Measurements from ENCODE around the gene KIF18B. TPM values are rescaled to one million over a fixed set of nuclear protein-coding genes. Genes with fewer than 3 reads are reported as not detected.

The KIF18B gene
- polyA plus RNA-seq, 1 experiment: 10.6 TPM

DNA sequence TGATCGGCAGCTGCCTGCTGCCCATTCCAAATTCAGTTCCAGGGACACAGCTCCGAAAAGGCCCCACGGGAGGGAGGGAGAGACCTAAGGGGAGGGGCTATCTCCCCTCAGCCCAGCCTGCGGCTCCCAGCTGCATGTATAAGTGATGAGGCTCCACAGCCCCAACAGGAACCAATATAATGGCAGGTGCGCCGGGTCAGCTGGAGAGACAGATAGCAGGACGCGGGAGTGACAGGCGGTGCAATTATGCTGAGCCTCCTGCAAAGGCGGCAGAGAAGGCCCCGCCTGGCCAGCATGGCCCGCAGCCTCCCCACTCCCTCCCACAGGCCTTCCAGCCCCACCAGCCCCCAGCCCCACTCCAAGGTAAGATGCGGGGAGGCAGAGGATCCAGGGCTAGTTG, 28.6 kb upstream of the KIF18B start:
- Histone ChIP-seq H3K27me3 (ENCODE audit: control insufficient read depth, insufficient read depth, low read length) (peaks cover 13% of the 10 kb centered on the region), H3K36me3 (ENCODE audit: control insufficient read depth, insufficient read depth, low read length) (no peaks in the 10 kb centered on the region), H3K4me3 (ENCODE audit: low read depth, low read length) (no peak overlapping the region)
- ChIA-PET POLR2A (no interaction called here), CTCF (no interaction called here)
- DNase-seq (ENCODE audit: low read depth): no peak
- TF ChIP-seq, protein P1, sequence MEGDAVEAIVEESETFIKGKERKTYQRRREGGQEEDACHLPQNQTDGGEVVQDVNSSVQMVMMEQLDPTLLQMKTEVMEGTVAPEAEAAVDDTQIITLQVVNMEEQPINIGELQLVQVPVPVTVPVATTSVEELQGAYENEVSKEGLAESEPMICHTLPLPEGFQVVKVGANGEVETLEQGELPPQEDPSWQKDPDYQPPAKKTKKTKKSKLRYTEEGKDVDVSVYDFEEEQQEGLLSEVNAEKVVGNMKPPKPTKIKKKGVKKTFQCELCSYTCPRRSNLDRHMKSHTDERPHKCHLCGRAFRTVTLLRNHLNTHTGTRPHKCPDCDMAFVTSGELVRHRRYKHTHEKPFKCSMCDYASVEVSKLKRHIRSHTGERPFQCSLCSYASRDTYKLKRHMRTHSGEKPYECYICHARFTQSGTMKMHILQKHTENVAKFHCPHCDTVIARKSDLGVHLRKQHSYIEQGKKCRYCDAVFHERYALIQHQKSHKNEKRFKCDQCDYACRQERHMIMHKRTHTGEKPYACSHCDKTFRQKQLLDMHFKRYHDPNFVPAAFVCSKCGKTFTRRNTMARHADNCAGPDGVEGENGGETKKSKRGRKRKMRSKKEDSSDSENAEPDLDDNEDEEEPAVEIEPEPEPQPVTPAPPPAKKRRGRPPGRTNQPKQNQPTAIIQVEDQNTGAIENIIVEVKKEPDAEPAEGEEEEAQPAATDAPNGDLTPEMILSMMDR (IDR thresholded peaks at IDR 0.05; ENCODE audit: insufficient read depth, low read depth, low read length): no peak

DNA sequence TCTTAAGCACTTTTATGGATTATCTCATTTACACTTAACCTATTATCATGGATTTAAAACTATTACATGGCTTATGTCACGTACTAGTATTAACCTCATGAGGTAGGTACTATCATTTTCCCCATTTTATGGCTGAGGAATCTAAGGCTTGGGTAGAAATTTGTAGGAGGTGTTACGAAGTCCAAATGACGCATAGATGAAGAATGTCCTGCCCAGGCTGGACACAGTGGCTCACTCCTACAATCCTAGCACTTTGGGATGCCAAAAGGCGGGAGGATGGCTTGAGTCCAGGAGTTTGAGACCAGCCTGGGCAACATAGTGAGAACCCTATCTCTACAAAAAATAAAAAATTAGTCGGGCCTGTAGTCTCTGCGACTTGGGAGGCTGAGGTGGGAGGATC, 25.4 kb upstream of the KIF18B start:
- POLR2A ChIA-PET: no interaction called here
- Histone ChIP-seq H3K36me3 (ENCODE audit: control insufficient read depth, insufficient read depth, low read length) (no peaks in the 10 kb centered on the region), H3K4me3 (ENCODE audit: low read depth, low read length) (no peak overlapping the region), H3K27me3 (ENCODE audit: control insufficient read depth, insufficient read depth, low read length) (peaks cover 10% of the 10 kb centered on the region)
- DNase-seq (ENCODE audit: low read depth): no peak
- CTCF ChIA-PET: no interaction called here
- TF ChIP-seq, protein P1 (IDR thresholded peaks at IDR 0.05; ENCODE audit: insufficient read depth, low read depth, low read length): no peak

DNA sequence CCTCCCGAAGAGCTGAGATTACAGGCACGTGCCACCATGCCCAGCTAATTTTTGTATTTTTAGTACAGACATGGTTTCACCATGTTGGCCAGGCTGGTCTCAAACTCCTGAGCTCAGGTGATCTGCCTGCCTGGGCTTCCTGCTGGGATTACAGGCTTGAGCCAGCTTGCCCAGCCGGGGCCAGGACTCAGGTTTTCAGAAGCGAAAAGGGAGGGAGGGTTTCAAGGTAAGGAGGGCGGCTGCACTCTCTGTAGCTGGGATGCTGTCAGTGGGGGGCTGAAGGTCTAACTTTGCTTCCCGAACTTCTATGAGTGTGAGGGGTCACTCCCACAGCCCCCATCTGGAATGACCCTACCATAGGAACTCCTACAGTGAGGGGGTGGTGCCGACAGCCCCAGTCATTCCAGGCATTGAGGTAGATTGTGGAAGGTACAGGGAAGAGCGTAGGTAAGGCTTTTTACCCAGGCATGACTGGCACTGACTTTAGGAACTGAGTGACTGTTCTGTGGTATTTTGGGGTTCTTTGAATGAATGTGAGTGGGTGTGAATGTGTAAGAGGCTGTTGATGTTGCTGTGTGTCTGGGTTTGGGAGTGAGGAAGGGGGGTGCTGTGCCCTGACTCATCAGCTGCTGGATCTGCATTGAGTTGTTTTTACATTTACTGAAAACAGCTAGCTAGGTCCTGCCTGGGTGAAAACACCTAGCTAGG, 24.4 kb upstream of the KIF18B start:
- ChIA-PET POLR2A (no interaction called here), CTCF (no interaction called here)
- H3K4me3 ChIP-seq (ENCODE audit: low read depth, low read length): no peak overlapping the region
- DNase-seq (ENCODE audit: low read depth): no peak
- peaks cover 8% of the 10 kb centered on the region for H3K27me3 ChIP-seq (ENCODE audit: control insufficient read depth, insufficient read depth, low read length)
- no peaks in the 10 kb centered on the region for H3K36me3 ChIP-seq (ENCODE audit: control insufficient read depth, insufficient read depth, low read length)
- TF ChIP-seq, protein P1 (IDR thresholded peaks at IDR 0.05; ENCODE audit: insufficient read depth, low read depth, low read length): no peak

DNA sequence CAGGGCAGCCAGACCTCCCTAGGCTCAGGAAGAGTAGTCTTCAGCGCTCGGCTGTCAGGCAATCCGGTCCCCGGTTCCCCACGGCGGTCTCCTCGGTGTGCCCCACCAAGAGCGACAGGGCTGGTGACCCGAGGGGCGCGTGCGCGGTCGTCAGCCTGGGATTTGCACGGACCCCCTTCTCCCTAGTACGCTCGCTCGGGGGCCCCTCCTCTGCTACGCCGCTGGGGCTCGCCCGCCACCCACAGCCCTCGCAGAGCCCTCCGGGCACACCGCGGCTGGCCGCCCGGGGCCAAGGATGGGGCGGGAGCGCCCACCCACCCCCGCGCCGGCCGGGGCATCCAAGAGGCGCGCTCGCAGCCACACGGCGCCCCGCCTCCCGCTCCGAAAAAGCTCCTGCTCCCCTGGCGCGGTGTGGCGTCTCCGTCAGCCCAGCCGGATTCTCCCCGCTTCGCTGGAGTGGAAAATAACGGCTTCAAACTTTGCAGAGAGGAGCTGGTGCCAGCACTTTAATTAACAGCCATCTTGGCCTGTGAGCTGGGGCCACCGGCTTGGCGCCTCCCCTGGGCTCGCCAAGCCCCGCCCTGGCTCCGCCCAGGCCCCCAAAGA, 22.7 kb upstream of the KIF18B start:
- H3K4me3 ChIP-seq (ENCODE audit: low read depth, low read length): peak overlapping the region; percentile 47
- TF ChIP-seq, protein P1 (IDR thresholded peaks at IDR 0.05; ENCODE audit: insufficient read depth, low read depth, low read length): no peak
- ChIA-PET CTCF (interaction anchor here (0.5 kb wide), 1 partner anchor 158 kb away, joined by 6 read pairs; no protein-coding TSS in a partner anchor), POLR2A (interaction anchor here (0.7 kb wide), 1 partner anchor 52 kb away, joined by 4 read pairs; no protein-coding TSS in a partner anchor)
- H3K36me3 ChIP-seq (ENCODE audit: control insufficient read depth, insufficient read depth, low read length): no peaks in the 10 kb centered on the region
- DNase-seq (ENCODE audit: low read depth): no peak
- peaks cover 23% of the 10 kb centered on the region for H3K27me3 ChIP-seq (ENCODE audit: control insufficient read depth, insufficient read depth, low read length)

DNA sequence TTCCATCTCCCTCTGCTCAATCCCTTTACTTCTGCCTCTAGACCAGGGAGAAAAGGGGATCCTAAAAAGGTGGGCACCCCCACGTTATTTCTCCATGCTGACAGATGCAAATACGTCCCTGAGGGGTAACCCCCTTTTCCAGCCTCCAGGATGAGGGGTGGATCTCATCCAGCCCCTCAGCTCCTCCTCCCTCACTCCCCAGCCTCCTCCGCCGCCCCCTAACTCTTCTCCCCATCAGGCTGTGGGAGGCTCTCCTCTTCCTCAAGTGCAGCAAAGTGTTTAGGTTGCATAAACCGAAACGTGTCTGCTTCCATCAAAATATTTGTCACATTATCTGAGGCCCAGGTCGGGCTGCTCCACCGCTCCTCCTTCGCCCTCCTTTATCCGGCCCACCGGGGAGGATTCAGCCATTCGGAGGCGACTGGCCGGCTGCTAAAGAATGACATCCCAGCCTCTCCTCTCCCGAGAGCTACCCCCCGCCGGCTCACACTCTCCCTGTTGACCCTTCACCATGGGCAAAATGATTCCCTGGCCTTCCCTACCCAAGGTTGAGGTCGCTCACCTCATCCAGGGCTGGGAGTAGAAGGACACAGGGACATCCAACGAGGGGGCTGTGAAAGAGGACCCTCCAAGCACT, 21.7 kb upstream of the KIF18B start:
- no peak for DNase-seq (ENCODE audit: low read depth)
- ChIA-PET CTCF (interaction anchor here (1.0 to 1.9 kb wide), 2 partner anchors 8 to 14 kb away, joined by 3 read pairs; no protein-coding TSS in a partner anchor), POLR2A (interaction anchor here (0.5 kb wide), 1 partner anchor 80 kb away, joined by 4 read pairs; no protein-coding TSS in a partner anchor)
- Histone ChIP-seq H3K4me3 (ENCODE audit: low read depth, low read length) (no peak overlapping the region), H3K36me3 (ENCODE audit: control insufficient read depth, insufficient read depth, low read length) (no peaks in the 10 kb centered on the region), H3K27me3 (ENCODE audit: control insufficient read depth, insufficient read depth, low read length) (peaks cover 22% of the 10 kb centered on the region)
- TF ChIP-seq, protein P1 (IDR thresholded peaks at IDR 0.05; ENCODE audit: insufficient read depth, low read depth, low read length): no peak

Measured in BJ (cell line).